Measurements from ENCODE around the gene POLR2C. TPM values are rescaled to one million over a fixed set of nuclear protein-coding genes. Genes with fewer than 3 reads are reported as not detected.

Gene POLR2C
- total RNA-seq, 1 donor from 2014 or later, result 78.7 TPM

GRCh38 chr16:57422026-57422944 lies 40.2 kb upstream of the POLR2C start:
- Histone ChIP-seq H3K36me3 (ENCODE audit: control insufficient read depth, insufficient read depth, low read length) (no peaks in the 10 kb centered on the region), H3K4me3 (ENCODE audit: low read depth, low read length) (no peak overlapping the region), H3K27me3 (ENCODE audit: control insufficient read depth, insufficient read depth, low read length) (no peaks in the 10 kb centered on the region)
- peak; percentile 53 for DNase-seq (ENCODE audit: low read depth)
- FAIRE-seq, result no peak
- peak; percentile 57 for TF ChIP-seq CTCF (IDR thresholded peaks at IDR 0.05; ENCODE audit: insufficient read depth, low read length, severe bottlenecking)

GRCh38 chr16:57423152-57423551 lies 39.3 kb upstream of the POLR2C start:
- no peak for DNase-seq (ENCODE audit: low read depth)
- Histone ChIP-seq H3K27me3 (ENCODE audit: control insufficient read depth, insufficient read depth, low read length) (no peaks in the 10 kb centered on the region), H3K36me3 (ENCODE audit: control insufficient read depth, insufficient read depth, low read length) (no peaks in the 10 kb centered on the region), H3K4me3 (ENCODE audit: low read depth, low read length) (no peak overlapping the region)
- FAIRE-seq, result no peak
- TF ChIP-seq CTCF (IDR thresholded peaks at IDR 0.05; ENCODE audit: insufficient read depth, low read length, severe bottlenecking), result no peak

- H3K36me3 ChIP-seq (ENCODE audit: control insufficient read depth, insufficient read depth, low read length), result peaks cover 4% of the 10 kb centered on the region
- no peak for DNase-seq (ENCODE audit: low read depth)
- no peak overlapping the region for H3K4me3 ChIP-seq (ENCODE audit: low read depth, low read length)
- FAIRE-seq, result no peak
- H3K27me3 ChIP-seq (ENCODE audit: control insufficient read depth, insufficient read depth, low read length), result no peaks in the 10 kb centered on the region
- TF ChIP-seq CTCF (IDR thresholded peaks at IDR 0.05; ENCODE audit: insufficient read depth, low read length, severe bottlenecking), result no peak
Observed at GRCh38 chr16:57424583-57424982, 37.9 kb upstream of the POLR2C start.

GRCh38 chr16:57426356-57426755 lies 36.1 kb upstream of the POLR2C start:
- FAIRE-seq (no peak), DNase-seq (ENCODE audit: low read depth) (no peak)
- H3K4me3 ChIP-seq (ENCODE audit: low read depth, low read length), result no peak overlapping the region
- H3K27me3 ChIP-seq (ENCODE audit: control insufficient read depth, insufficient read depth, low read length), result no peaks in the 10 kb centered on the region
- no peak for TF ChIP-seq CTCF (IDR thresholded peaks at IDR 0.05; ENCODE audit: insufficient read depth, low read length, severe bottlenecking)
- peaks cover 14% of the 10 kb centered on the region for H3K36me3 ChIP-seq (ENCODE audit: control insufficient read depth, insufficient read depth, low read length)

GRCh38 chr16:57427307-57427706 lies 35.2 kb upstream of the POLR2C start:
- TF ChIP-seq CTCF (IDR thresholded peaks at IDR 0.05; ENCODE audit: insufficient read depth, low read length, severe bottlenecking), result no peak
- no peak for FAIRE-seq
- no peak for DNase-seq (ENCODE audit: low read depth)
- H3K27me3 ChIP-seq (ENCODE audit: control insufficient read depth, insufficient read depth, low read length), result no peaks in the 10 kb centered on the region
- no peak overlapping the region for H3K4me3 ChIP-seq (ENCODE audit: low read depth, low read length)
- H3K36me3 ChIP-seq (ENCODE audit: control insufficient read depth, insufficient read depth, low read length), result peaks cover 17% of the 10 kb centered on the region
